ENCODE data around the gene OR10AD1. TPM values are rescaled to one million over a fixed set of nuclear protein-coding genes. Genes with fewer than 3 reads are reported as not detected.

Gene OR10AD1
- polyA plus RNA-seq, 1 donor from 2014 or later = not detected

- no peaks in the 10 kb centered on the region for H4K20me1 ChIP-seq (ENCODE audit: insufficient read depth)
- H3K36me3 ChIP-seq (ENCODE audit: insufficient read depth, low read length) = no peaks in the 10 kb centered on the region
- H3K4me2 ChIP-seq (ENCODE audit: low read length) = no peak overlapping the region
- no peak overlapping the region for H3K27ac ChIP-seq (ENCODE audit: low read length)
- H2AFZ ChIP-seq (ENCODE audit: low read depth, low read length) = no peak overlapping the region
- no peaks in the 10 kb centered on the region for H3K9me3 ChIP-seq (ENCODE audit: low read length)
- H3F3A ChIP-seq (ENCODE audit: insufficient read depth, low read length, poor library complexity, severe bottlenecking) = peaks cover 6% of the 10 kb centered on the region
- TF ChIP-seq SMC3 (conservative IDR thresholded peaks at IDR 0.05; ENCODE audit: poor library complexity) (no peak), EP300 (conservative IDR thresholded peaks at IDR 0.05; ENCODE audit: poor library complexity, severe bottlenecking) (no peak), EZH2 (IDR thresholded peaks at IDR 0.05; ENCODE audit: borderline replicate concordance, insufficient read depth, low read length, poor library complexity, severe bottlenecking) (no peak), RAD21 (conservative IDR thresholded peaks at IDR 0.05) (no peak), CTCF (IDR thresholded peaks at IDR 0.05; ENCODE audit: poor library complexity, severe bottlenecking) (no peak), TAF1 (IDR thresholded peaks at IDR 0.05; ENCODE audit: low read depth) (no peak)
- no peaks in the 10 kb centered on the region for H3K27me3 ChIP-seq (ENCODE audit: insufficient read depth, low read depth, low read length)
- H3K4me3 ChIP-seq (ENCODE audit: low read length) = no peak overlapping the region
- no peak overlapping the region for H3K9ac ChIP-seq (ENCODE audit: low read length)
- peaks cover 15% of the 10 kb centered on the region for H3K79me2 ChIP-seq (replicated peaks; ENCODE audit: insufficient read depth, low read length)
- H3K9me2 ChIP-seq (ENCODE audit: insufficient read depth, low read length) = no peaks in the 10 kb centered on the region
These were observed 22.7 kb downstream of the OR10AD1 start for GRCh38 chr12:48180424-48180823.

- H3K9me2 ChIP-seq (ENCODE audit: insufficient read depth, low read length) = no peaks in the 10 kb centered on the region
These were observed 23.6 kb downstream of the OR10AD1 start for GRCh38 chr12:48179466-48179865.

More at GRCh38 chr12:48179466-48179865, 23.6 kb downstream of the OR10AD1 start:
- TF ChIP-seq SMC3 (conservative IDR thresholded peaks at IDR 0.05; ENCODE audit: poor library complexity) = no peak
- no peak for TF ChIP-seq EZH2 (IDR thresholded peaks at IDR 0.05; ENCODE audit: borderline replicate concordance, insufficient read depth, low read length, poor library complexity, severe bottlenecking)
- no peak for TF ChIP-seq MXI1 (conservative IDR thresholded peaks at IDR 0.05; ENCODE audit: poor library complexity, severe bottlenecking)
- no peak for TF ChIP-seq CTCF (IDR thresholded peaks at IDR 0.05; ENCODE audit: poor library complexity, severe bottlenecking)
- TF ChIP-seq RAD21 (conservative IDR thresholded peaks at IDR 0.05) = no peak
- TF ChIP-seq REST (IDR thresholded peaks at IDR 0.05; ENCODE audit: borderline replicate concordance) = no peak
- no peak for TF ChIP-seq TAF1 (IDR thresholded peaks at IDR 0.05; ENCODE audit: low read depth)
- TF ChIP-seq POLR2AphosphoS5 (IDR thresholded peaks at IDR 0.05) = no peak
- no peak for TF ChIP-seq EP300 (conservative IDR thresholded peaks at IDR 0.05; ENCODE audit: poor library complexity, severe bottlenecking)
- Histone ChIP-seq H3F3A (ENCODE audit: insufficient read depth, low read length, poor library complexity, severe bottlenecking) (peaks cover under 1% of the 10 kb centered on the region), H3K9ac (ENCODE audit: low read length) (no peak overlapping the region), H3K27ac (ENCODE audit: low read length) (no peak overlapping the region), H3K4me2 (ENCODE audit: low read length) (no peak overlapping the region), H4K20me1 (ENCODE audit: insufficient read depth) (no peaks in the 10 kb centered on the region), H3K36me3 (ENCODE audit: insufficient read depth, low read length) (no peaks in the 10 kb centered on the region), H3K27me3 (ENCODE audit: insufficient read depth, low read depth, low read length) (no peaks in the 10 kb centered on the region), H2AFZ (ENCODE audit: low read depth, low read length) (no peak overlapping the region), H3K4me3 (ENCODE audit: low read length) (no peak overlapping the region), H3K79me2 (replicated peaks; ENCODE audit: insufficient read depth, low read length) (peaks cover 5% of the 10 kb centered on the region), H3K9me3 (ENCODE audit: low read length) (no peaks in the 10 kb centered on the region)
